ENCODE data around the gene CYP2S1.

DNA sequence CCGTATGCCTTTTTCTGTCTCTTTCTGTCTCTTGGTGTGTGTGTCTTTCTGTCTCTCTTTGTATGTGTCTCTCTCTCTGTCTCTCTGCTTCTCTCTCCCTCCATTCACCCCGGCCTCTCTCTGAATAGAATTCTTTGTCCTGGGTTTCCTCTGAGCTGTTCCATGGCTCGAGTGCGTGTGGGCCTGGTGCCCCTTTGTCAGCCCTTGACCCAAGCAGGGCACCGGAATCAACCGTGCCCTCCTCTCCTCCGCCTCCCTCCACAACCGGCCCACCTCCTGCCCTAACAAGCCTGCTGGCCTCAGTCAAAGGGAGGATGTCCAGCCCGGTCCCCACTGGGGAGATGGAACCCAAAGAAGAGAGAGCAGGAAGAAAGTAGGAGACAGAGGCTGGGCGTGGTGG, 29.2 kb downstream of the CYP2S1 start:
- TF ChIP-seq, protein P1, sequence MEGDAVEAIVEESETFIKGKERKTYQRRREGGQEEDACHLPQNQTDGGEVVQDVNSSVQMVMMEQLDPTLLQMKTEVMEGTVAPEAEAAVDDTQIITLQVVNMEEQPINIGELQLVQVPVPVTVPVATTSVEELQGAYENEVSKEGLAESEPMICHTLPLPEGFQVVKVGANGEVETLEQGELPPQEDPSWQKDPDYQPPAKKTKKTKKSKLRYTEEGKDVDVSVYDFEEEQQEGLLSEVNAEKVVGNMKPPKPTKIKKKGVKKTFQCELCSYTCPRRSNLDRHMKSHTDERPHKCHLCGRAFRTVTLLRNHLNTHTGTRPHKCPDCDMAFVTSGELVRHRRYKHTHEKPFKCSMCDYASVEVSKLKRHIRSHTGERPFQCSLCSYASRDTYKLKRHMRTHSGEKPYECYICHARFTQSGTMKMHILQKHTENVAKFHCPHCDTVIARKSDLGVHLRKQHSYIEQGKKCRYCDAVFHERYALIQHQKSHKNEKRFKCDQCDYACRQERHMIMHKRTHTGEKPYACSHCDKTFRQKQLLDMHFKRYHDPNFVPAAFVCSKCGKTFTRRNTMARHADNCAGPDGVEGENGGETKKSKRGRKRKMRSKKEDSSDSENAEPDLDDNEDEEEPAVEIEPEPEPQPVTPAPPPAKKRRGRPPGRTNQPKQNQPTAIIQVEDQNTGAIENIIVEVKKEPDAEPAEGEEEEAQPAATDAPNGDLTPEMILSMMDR (IDR thresholded peaks at IDR 0.05) = no peak
- no peak for TF ChIP-seq POLR2A (IDR thresholded peaks at IDR 0.05)
- TF ChIP-seq POLR2AphosphoS5 (IDR thresholded peaks at IDR 0.05) = no peak

All from prostate gland (tissue), 2 donors.